Panc1 (cell line): ENCODE data around the gene ADAT3. TPM values are rescaled to one million over a fixed set of nuclear protein-coding genes. Genes with fewer than 3 reads are reported as not detected.

Source experiments
- ATAC-seq: fragments of 200-7000 bp; cut with Tn5 transposase; 2 replicates; pipeline ENCODE4 v1.9.1; 2020; ENCODE audit warnings: mild to moderate bottlenecking, moderate library complexity
- BruUV-seq: library from RNA; stranded (reverse); fragments of 400-500 nt; replicated peaks from 2 replicates; lab custom pipeline; 2021; lab: Mats Ljungman, UMichigan
- CTCF ChIA-PET: fragments of 300-600 bp; sonication (Branson Sonifier 250); formaldehyde crosslinking; loops from one replicate; lab custom pipeline; 2022; ENCODE audit warnings: antibody characterized with exemption; lab: Charles Lee
- POLR2A ChIA-PET: fragments of 300-600 bp; sonication (Branson Sonifier 250); formaldehyde crosslinking; loops from one replicate; lab custom pipeline; 2022; ENCODE audit warnings: antibody characterized with exemption; lab: Charles Lee
- DNase-seq: peaks from one replicate; pipeline ENCODE4 v3.0.0-alpha.2; 2010; ENCODE audit warnings: low read depth, low spot score
- H3K27ac ChIP-seq: 2 replicates; pipeline ENCODE4 v1.5.1; 2011; ENCODE audit warnings: mild to moderate bottlenecking, low read length, inconsistent platforms
- H3K27me3 ChIP-seq: fragments of 200-500 bp; sonication (Bioruptor generic); 2 replicates; pipeline ENCODE4 v1.6.0; 2014; ENCODE audit warnings: low read length, inconsistent platforms; ENCODE audit not compliant: control insufficient read depth, insufficient read depth
- H3K36me3 ChIP-seq: fragments of 200-500 bp; sonication (Bioruptor generic); 2 replicates; pipeline ENCODE4 v1.5.1; 2014; ENCODE audit warnings: inconsistent platforms, mild to moderate bottlenecking, low read length, moderate library complexity; ENCODE audit not compliant: control insufficient read depth, insufficient read depth
- H3K4me1 ChIP-seq: 2 replicates; pipeline ENCODE4 v1.5.1; 2011; ENCODE audit warnings: inconsistent platforms, mild to moderate bottlenecking, low read length, moderate library complexity; ENCODE audit not compliant: control insufficient read depth, insufficient read depth
- H3K4me3 ChIP-seq, 2 experiments: 2 replicates each; pipeline ENCODE4 v1.5.1; 2011 to 2012; ENCODE audit warnings: low read depth in 2 of 2, low read length in 2 of 2, mild to moderate bottlenecking in 2 of 2, inconsistent platforms in 1 of 2, moderate library complexity in 1 of 2
- H3K9me3 ChIP-seq: fragments of 200-500 bp; sonication (Bioruptor generic); 2 replicates; pipeline ENCODE4 v1.5.1; 2014; ENCODE audit warnings: low read depth, mild to moderate bottlenecking, inconsistent platforms, low read length, moderate library complexity; ENCODE audit not compliant: control insufficient read depth, insufficient read depth
- CTCF ChIP-seq: fragments of 450-650 bp; IDR thresholded peaks from 2 replicates; pipeline ENCODE4 v1.5.1; 2017; ENCODE audit warnings: mild to moderate bottlenecking
- POLR2AphosphoS5 ChIP-seq: IDR thresholded peaks from 2 replicates; pipeline ENCODE4 v1.6.1; 2012; ENCODE audit warnings: mild to moderate bottlenecking, low read depth, low read length, moderate library complexity
- REST ChIP-seq, 2 experiments: IDR thresholded peaks; 2 replicates each; pipeline ENCODE4 v1.6.1; 2011 to 2012; ENCODE audit warnings: low read depth in 2 of 2, control low read depth in 1 of 2, low read length in 1 of 2, mild to moderate bottlenecking in 1 of 2, moderate library complexity in 1 of 2; ENCODE audit not compliant: insufficient read depth in 1 of 2
- SIN3A ChIP-seq: IDR thresholded peaks from 2 replicates; pipeline ENCODE4 v1.6.1; 2012; ENCODE audit warnings: low read depth, mild to moderate bottlenecking, low read length, moderate library complexity, borderline replicate concordance; ENCODE audit not compliant: insufficient read depth
- TCF7L2 ChIP-seq: IDR thresholded peaks from 2 replicates; pipeline ENCODE4 v1.6.1; 2011; ENCODE audit warnings: mild to moderate bottlenecking, low read depth, low read length, inconsistent platforms
- in situ Hi-C: cut with HindIII; loops from 2 replicates; pipeline ENCODE4 v1.10.0; 2016; ENCODE audit warnings: low sequenced_read_pairs, low pct_unique_long_range_greater_than_20kb
- intact Hi-C: fragments of 100-400 bp; cut with micrococcal nuclease; formaldehyde crosslinking; loops from one replicate; pipeline ENCODE4 v1.10.0; 2022; ENCODE audit not compliant: unreplicated experiment
- total RNA-seq: library from RNA; stranded (reverse); gene quantifications from one replicate; pipeline ENCODE4 v1.2.1, GENCODE V29; 2021; ENCODE audit not compliant: unreplicated experiment

ADAT3 gene
- total RNA-seq, 1 experiment from 2014 or later, result 8.9 TPM

- H3K27ac ChIP-seq, result no peak overlapping the region
- POLR2A ChIA-PET, result no interaction called here
- no peaks in the 10 kb centered on the region for H3K9me3 ChIP-seq
- ATAC-seq (no peak), DNase-seq (no peak)
- in situ Hi-C loops, result no loop called here
- no TSS peak for BruUV-seq
- peaks cover 11% of the 10 kb centered on the region for H3K4me1 ChIP-seq
- no peaks in the 10 kb centered on the region for H3K27me3 ChIP-seq
- CTCF ChIA-PET, result no interaction called here
- no peak overlapping the region for H3K4me3 ChIP-seq
- TF ChIP-seq SIN3A, result no peak
- TF ChIP-seq CTCF, result no peak
- TF ChIP-seq TCF7L2, result no peak
- TF ChIP-seq REST (IDR thresholded peaks at IDR 0.05; ENCODE audit: insufficient read depth in 1 of 2, low read depth in 2 of 2, low read length in 1 of 2), result no peak
- TF ChIP-seq POLR2AphosphoS5, result no peak
- no peaks in the 10 kb centered on the region for H3K36me3 ChIP-seq
- intact Hi-C loops, result no loop called here
Measured at GRCh38 chr19:1911098-1911497, 5.9 kb downstream of the ADAT3 start.

- TF ChIP-seq SIN3A, result no peak
- TF ChIP-seq POLR2AphosphoS5, result no peak
- TF ChIP-seq REST (IDR thresholded peaks at IDR 0.05; ENCODE audit: insufficient read depth in 1 of 2, low read depth in 2 of 2, low read length in 1 of 2), result no peak
- no peak for TF ChIP-seq TCF7L2
- TF ChIP-seq CTCF, result no peak
- POLR2A ChIA-PET, result no interaction called here
- in situ Hi-C loops, result no loop called here
- no peak overlapping the region for H3K27ac ChIP-seq
- CTCF ChIA-PET, result no interaction called here
- intact Hi-C loops, result no loop called here
- ATAC-seq (no peak), DNase-seq (no peak)
- H3K4me3 ChIP-seq, result no peak overlapping the region
- peaks cover 6% of the 10 kb centered on the region; the same call in 1 of the 2 replicates for H3K4me1 ChIP-seq
- no peaks in the 10 kb centered on the region for H3K9me3 ChIP-seq
- no peaks in the 10 kb centered on the region for H3K27me3 ChIP-seq
- BruUV-seq, result no TSS peak
- H3K36me3 ChIP-seq, result no peaks in the 10 kb centered on the region
Measured at GRCh38 chr19:1911995-1912394, 6.8 kb downstream of the ADAT3 start.
